Measurements from ENCODE around the gene OSBP2.

OSBP2 gene

DNA sequence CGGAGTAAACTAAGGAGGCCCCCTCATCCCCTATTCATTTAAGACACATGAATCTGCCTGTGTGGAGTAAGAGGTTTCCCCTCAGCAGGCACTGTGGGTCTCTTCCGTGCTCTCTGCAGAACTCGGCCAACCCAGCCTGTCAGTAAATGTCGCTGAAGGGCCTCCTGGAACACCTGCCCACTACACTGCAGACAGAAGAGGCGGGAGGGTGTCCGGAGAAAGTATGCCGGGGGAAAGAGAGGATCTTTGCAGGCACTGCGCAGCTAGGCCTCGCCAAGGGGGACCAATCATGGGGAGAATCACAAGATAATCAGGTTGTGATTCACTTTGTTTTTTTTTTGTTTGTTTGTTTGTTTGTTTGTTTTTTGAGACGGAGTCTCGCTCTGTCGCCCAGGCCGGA, 163.1 kb downstream of the OSBP2 start:
- no peak for DNase-seq

DNA sequence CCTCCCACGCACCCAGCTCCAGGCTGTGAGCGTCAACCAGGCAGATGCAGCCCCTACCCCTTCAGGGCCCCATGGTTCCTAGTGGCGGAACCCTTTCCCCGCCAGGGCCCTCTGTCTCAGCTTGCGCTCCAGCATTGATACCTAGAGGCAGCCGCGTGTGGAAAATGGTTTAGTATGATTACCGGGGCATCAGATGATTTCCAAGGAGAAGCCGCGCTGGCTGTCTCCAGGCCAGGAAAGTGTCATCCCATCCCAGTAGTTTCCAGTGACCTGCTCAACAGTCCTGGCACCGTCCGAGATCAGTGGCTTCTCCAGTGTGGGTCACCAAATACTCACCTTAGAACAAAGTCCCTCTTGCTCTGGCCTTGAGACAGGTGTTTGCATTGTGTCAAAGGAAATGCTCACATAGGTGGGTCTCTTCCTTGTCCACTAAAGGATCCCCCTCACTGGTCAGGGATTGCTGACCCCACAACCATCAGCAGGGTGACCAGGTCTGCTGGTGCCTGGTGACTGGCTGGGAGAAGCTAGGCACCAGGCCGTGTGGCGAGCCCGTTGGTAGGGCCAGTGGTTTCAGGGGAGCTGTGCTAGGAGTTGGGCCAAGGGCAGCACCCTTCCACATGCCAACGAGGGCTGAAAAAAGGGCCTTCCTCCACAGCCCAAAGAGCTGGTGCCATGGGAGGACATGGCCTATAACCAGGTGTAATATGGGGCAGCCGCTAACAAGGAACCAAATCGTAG, 164.5 kb downstream of the OSBP2 start:
- DNase-seq: no peak

DNA sequence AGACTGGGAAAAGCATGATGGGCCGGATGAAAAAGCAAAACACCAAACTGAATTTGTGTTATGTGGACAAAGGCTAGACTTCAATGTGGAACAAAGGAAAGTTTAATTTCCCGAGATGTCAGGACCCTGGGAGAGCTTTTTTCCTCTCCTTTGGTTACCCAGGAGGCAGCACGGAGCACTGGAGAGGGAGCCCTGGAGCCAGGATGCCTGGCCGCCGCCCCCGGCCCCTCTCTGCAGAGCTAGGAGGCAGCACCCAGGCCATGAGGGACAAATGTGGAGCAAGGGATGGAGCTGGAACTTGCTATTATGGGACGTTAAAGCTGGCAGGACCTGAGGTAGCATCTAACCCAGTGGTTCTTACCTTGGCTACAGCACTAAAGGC, 165.0 kb downstream of the OSBP2 start:
- DNase-seq: no peak

DNA sequence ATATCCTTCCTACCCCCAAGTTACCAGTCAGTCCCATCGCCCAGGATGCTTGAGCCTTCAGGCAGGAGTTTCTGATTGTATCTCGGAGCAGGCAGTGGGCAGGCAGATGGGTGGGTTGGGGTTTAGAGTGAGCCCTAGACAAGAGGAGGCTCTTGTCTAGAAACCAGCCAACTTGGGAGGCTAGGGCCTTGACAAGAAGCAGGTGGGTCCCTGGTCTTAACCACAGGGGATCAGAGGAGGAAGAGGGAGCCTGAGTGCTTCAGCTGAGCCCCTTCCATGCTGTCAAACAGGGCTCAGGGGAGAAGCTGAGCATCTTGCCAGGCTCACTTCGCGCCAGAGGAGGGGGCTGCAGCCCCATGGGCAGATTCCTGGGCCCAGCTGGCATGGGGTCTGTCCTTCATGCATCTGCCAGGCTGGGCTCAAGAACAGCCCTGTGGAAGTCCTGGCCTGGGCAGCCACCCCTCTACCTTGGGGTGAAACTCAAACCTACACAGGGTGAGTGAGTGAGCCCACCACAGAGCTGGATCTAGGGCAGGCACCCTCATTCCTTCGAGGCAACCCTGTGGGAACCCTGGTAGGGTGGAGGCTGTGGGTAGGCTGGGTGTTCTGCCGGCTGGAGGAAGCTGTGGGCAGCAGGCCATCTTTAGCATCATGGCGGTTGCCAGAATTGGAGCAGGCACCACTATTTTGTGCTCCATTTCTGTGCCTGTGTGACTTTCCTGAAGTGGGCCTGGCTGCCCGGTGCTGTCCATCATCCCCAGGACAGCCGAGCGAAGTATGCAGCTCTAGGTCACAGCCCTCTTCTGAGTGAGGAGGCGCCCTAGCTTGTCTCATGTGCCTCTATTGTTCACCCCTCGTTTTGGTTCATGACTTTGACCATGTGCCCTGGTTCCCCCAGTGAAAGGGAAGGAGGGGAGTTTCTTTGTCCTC, 165.8 kb downstream of the OSBP2 start:
- DNase-seq: no peak

DNA sequence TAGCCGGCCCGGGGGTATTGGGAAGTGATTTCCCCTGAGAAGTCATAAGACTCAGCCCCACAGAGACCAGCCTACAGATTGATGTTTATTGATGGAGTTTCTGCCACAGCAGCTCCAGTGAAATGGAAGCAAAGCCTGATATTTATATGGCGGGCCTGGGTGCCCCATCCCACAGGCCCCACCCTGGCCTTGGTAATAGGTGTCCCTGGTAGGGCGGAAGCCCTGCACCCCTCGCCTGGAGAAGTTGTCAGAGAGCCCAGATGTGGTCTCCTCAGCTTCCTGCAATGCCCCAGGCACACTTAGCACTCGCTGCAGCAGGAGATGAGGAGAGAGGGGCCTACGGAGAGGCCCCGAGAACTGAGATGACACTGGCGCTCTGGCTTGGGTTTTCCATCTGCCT, 166.5 kb downstream of the OSBP2 start:
- no peak for DNase-seq

DNA sequence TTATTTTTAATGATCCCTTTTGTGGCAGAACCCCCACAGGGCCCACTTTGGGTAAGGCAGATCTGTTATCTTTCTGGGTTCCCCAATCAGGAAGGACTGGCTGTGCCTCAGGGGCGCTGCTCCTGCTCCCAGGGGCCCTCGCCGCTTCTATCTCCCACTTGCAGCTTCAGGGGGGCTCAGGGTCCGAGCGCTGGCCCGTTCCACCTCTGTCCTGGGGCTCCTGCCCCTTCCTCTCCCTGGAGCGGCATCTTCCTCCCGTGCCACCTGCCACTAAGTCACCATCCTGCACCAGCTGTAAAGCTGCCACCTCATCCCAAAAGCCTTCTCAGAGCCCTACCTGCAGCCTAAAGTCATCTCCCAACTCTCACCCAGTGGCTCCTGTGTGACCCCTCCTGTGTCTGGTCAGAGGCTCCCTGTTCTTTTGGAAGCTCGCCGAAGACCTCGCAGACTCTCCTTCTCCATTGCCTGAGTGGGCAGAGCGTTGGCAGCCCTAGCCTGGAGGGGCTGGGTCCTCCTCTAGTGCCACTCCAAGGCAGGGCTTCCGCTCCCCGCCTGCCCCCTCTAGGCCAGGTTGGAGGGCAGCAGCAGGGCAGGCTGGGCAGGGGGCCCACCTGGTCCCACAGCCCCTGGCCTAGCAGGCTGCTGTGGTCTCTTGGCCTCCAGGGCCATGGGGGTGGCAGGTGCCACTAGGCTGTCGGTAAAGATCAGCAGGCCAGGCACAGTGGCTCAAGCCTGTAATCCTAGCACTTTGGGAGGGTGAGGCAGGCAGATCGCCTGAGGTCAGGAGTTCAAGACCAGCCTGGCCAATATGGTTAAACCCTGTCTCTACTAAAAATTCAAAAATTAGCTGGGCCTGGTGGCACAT, 167.2 kb downstream of the OSBP2 start:
- DNase-seq: no peak

DNA sequence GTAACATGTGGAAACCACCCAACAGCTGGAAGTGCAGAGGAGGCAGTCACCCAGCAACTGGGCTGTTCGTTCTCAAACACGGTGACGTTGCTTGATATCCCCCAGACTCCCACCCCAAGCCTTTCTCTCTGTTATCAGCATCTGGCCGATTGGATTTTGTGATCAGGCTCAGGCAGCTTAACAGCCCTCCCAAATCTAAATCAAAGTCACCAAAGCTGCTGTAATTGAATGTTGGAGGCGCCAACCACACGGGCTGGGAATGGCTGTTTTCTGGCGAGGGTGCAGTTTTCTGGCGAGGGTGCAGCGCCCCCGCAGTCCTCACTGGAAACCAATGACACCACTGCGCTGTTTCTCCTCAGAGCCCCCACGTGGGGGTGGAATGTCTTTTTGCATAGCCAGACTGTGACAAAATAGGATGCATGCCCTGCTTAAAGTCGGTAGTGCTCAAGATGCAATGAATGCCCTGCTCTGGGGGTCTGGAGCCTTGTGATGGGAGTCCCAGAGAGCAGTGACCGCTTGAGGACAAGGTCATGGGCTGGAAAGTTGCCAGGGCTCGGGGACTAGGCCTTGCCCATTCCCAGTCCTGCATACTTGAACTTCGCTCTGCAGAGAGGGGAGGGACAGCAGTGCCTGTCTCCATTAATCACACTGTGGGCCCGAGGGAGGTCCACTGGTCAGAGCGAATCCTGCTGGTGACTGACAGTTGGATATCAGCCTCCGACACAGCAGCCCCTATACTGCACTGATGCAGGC, 168.6 kb downstream of the OSBP2 start:
- no peak for DNase-seq

DNA sequence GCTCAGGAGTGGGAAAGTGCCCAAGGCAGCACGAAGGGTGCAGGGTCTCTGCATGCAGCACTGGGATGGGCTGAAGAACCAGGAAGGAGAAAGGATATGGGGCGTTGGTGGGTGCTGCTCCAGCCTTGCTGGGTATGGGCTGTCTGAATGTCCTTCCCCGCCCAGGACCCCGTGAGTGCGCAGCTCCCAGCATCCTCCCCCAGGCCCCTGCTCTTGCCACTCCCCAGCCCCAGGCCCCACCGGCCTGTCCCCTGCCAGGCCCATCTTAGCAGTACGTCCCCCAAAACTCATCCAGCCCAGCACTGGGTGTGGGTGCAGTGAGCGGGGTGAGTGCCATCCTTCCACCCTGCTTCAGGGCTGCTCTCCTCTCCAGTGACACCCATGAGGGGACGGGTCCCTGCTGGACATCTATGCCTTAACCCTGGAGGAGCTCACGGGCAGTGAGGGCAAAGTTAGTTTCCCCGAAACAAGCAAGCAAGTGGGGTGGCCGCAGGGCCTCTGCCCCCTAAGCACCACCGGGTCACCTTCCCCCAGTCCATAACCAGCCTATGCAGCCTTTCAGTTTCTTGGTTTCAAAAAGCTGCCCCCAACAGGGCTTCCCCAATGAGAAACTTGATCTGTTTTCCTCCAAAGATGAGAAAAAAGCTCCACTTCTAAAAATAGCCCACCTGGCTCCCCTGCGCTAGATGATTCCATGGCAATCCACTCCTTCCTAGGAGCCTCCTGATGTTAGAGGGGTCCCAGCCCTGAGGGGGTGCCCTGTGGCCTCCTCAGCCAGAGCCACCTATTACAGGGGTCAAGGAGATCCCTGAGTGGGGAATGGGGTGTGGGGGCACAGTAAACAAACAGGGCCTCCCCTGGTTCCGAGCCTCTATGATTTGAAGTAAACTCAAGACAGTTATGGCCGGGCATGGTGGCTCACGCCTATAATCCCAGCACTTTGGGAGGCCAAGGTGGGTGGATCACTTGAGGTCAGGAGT, 170.1 kb downstream of the OSBP2 start:
- DNase-seq: no peak

DNA sequence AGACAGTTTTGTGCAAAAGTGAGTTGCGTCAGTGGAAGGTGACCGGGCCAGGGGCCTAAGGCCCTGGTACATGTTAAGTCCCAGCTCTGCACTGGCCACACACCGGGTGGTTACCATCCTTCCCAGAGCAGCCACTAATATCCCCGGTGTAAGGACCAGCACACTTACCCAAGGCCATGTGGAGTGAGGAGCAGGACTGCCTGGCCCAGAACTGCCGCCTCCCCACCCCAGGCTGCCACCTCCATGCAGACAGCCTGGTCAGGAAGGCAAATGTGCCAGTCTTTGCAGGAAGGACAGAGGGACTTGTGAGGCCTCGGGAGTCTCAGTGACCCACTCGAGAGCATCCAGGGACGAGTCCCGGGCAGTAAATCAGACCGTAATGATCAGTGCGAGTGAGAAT, 171.0 kb downstream of the OSBP2 start:
- DNase-seq: no peak

DNA sequence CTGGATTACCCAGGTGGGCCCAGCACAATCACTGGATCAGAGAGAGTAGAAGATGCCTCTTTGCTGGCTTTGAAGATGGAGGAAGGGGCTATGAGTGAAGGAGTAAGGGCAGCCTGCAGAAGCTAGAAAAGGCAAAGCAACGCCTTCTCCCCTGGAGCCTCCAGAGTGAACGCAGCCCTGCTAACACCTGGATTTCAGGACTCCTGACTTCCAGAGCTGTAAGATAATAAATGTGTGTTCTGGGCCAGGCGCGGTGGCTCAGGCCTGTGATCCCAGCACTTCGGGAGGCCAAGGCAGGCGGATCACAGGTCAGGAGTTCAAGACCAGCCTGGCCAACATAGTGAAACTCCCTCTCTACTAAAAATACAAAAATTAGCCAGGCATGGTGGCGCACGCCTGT, 171.5 kb downstream of the OSBP2 start:
- no peak for DNase-seq

DNA sequence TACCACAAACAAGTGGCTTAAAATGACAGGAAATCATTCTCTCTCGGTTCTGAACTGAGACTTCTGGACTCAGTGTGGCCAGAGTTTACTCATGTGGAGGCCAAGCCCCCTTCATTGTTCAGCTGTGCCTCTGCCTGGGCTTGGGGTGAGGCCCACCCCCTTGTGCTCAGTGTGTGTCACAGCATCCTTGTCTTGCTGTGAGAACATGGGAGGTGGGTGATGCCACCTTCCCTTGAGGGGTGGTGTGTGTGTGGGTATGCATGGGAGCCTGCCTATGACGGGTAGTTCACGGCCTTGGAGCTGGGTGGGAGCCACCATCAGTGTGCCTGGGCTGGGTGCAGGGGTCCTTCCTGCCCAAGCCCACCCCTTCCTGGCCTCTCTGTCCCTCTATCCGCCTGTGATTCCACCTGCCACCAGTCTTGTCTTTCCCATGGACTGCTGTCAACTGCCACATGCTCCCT, 172.2 kb downstream of the OSBP2 start:
- DNase-seq: no peak

DNA sequence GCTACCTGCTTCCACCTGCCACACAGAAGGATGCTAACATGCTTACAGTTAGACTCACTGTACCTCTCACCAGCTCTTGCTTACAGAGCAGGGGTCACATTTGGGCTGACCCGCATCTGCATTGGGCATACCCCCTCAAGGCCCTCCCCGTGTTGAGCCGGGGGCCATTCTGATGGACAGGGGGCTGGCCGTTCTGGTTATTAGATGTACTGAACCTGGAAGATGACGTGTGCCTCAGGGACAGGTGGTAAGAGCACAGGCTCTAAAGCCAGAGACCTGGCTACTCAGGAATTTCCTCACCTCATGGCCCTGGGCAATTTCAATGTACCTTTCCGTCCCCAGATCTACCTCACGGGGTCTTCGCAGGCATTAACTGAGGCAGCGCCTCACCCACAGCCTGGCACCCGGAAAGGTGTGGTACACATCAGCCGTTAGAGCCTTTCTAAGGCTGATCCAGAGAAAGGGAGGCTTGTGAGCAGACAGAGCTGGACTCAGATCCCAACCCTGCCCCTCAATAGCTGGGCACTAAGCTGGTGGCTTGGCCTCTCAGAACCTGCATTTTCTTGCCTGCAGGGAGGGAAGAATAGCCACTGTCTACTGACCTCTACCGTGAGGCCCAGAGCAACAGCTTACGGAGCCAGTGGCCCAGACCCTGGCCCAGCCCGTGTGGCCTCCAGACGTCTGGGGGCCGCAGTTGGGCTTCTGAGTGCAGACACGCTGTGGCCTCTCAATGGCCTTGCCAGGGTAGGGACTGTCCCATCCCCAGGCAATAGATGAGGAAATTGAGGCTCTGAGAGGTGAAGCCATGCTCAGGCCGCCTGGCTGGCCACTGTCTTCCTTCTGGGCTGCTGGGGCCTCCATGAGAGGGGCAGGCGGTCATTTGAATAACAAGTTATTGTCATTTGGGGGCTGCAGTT, 173.3 kb downstream of the OSBP2 start:
- DNase-seq: no peak

DNA sequence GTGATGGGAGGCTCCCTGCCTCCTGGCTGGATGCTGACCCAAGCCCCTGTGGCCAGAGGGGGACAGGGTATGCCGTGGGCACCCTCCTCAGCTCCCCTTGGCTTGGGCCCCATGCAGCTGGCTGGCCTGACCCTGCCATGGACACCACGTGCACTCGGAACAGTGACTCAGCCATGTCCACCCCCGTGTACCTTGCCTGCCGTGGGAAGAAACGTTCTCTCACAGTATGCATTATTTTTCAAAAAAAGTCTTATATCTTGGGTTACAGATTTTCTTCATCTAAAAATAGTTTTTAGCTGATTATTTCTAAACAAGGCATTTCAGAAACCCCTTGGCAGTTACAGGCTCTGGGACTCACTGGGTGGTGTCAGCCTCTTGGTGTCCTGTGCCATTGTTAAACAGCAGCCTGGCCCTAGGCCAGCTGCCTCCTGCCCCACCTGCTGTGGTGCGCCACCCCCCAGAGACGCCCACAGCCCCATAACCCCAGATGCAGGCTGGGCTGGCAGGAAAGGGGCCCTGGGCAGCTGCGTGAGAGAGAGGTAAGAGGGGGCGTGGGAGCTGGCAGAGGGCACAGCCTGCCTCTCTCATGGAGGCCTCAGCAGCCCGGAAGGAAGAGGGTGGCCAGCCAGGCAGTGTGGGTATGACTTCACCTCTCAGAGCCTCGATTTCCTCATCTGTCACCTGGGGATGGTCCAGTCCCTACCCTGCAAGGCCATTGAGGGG, 174.2 kb downstream of the OSBP2 start:
- DNase-seq: no peak

DNA sequence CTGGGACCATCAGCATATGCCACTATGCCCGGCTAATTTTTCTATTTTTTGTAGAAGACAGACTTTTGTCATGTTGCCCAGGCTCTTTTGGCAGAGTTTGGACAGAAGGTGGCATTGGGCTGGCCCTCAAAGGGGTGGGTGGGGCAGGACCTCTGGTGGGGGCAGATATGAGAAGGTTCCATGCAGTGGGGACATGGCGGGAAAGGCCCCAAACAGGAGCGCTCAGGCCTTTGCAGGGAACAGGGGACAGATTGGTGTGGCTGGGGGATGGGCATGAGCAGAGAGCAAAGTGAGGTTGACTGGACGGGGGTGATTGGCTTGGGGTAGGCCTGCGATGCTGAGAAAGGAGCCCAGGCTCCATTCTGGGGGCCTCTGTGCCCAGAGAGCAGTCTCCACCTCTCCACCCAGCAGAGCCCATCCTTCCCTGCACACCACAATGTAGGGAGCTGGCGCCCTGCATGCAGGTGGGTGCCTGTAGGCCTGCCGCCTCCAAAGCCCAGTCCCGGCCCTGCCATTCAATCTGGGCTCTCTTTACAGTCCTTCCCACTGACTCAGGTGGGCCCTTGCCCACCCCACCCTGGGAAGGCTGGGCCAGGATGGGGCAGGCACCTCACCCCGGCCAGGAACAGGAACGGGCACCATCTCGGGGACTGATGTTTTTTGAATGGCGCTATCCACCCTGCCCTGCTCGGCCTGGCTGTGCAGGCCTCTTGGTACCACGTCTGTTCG, 175.2 kb downstream of the OSBP2 start:
- DNase-seq: no peak

DNA sequence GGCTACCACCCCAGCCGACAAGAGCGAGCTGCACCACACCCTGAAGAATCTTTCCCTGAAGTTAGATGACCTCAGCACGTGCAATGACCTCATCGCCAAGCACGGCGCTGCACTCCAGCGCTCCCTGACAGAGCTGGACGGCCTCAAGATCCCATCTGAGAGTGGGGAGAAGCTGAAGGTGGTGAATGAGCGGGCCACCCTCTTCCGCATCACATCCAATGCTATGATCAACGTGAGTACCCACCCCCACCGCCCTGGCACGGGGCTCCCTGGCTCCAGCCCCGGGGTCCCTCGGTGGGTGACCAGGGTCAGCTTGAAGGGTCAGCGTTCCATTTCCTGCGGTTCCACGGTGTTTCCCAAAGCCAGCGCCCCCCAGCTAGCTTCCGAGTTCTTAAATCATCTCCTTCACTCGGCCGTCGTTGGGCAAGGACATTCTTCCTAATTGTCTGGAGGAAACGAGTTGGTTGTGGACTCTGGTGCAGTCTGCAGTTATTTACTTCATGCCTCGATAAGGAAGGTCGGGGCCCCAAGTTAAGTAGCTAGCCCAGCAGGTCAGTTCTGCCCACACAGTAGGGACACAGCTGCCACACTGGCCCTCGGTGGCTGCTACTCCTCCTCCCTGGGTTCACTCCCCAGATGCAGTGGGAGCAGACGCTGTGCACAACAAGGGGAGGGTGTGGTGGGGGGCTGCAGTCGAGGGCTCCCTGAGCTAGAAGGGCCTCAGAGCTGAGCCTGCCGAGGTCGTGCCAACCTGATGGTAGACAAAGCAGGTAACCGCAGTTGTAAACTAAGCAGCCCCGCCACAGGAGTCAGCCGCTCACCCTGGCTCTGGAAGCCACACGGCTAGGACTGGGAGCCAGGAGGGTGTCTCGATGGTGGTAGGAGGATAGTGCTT, 176.0 kb downstream of the OSBP2 start:
- no peak for DNase-seq

DNA sequence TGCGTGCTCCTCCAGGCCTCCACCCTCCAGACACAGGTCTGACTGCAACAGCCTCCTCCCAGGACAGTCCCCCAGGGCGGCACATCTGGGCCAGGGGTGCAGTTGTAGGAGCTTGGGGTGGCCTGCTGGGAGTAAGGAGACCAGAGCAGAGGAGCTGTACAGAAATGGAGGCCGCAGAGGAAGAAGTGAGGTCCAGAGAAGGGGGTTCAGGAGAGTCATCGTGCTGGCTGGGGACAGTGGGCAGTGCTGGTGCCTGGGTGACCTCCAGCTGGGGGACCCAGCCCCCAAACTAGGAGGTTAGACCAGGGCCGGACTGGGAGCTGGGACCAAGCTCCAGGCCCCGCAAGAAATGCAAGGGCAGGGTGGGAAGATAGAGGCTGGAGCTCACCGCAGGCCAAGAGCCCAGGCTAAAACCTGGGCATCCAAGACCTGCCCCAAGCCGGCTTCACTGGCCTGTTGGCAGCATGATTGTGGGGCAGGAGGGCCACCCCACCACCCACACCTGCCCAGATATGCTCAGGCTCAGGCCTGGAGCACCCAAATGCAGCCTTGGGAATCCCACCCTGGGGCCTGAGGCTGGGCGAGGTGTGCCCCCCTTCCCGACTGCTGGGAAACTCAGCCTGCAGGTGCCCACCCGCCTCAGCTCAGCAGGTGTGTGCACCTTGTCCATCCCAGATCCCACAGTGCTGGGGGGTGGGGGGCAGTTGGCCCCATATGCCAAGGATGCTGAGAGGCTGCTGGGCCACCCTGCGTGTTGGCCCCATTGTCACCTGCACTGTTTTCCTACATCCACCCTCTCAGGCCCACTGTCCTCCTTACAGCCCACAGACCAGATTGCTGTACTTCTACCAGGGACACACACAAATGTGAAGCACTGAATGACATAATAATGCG, 177.0 kb downstream of the OSBP2 start:
- no peak for DNase-seq

Measured in CD4-positive, alpha-beta T cell treated with Interleukin-17A for 1 hour (primary cell).